ENCODE data around the gene BTBD19. TPM values are rescaled to one million over a fixed set of nuclear protein-coding genes. Genes with fewer than 3 reads are reported as not detected.

The BTBD19 gene
- total and polyA plus RNA-seq, 9 of the 15 experiments (the other 6 are each of a cell fraction or from before 2014, with no cell fraction given) = 0.22 to 2.0 (median 0.95) TPM

DNA sequence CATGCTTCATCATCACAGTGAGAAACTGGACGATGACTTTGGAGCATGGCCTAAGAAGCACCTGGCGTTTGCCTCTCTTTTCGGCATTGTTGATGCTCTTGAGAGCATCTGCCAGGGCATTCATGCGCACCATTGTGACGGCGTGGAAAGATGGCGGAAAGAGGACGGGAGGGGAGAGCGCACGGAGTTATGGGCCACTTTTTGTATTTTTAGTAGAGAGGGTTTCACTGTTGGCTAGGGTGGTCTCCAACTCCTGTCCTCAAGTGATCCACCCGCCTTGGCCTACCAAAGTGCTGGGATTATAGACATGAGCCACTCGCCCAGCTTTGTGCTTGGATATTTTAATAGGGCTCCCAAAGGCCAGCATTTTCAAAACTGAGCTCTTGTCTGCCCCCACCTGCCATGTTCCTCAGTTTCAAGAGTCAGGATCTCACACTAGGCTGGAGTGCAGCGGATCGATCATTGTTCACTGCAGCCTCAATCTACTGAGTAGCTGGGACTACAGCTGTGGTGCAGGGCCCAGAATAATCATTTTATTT lies 27.7 kb upstream of the BTBD19 start (continued):
- TF ChIP-seq, protein P1, sequence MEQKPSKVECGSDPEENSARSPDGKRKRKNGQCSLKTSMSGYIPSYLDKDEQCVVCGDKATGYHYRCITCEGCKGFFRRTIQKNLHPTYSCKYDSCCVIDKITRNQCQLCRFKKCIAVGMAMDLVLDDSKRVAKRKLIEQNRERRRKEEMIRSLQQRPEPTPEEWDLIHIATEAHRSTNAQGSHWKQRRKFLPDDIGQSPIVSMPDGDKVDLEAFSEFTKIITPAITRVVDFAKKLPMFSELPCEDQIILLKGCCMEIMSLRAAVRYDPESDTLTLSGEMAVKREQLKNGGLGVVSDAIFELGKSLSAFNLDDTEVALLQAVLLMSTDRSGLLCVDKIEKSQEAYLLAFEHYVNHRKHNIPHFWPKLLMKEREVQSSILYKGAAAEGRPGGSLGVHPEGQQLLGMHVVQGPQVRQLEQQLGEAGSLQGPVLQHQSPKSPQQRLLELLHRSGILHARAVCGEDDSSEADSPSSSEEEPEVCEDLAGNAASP (IDR thresholded peaks at IDR 0.05) = no peak
- TF ChIP-seq SPI1 (IDR thresholded peaks at IDR 0.05; ENCODE audit: borderline replicate concordance, low read depth, low read length) (no peak), ATF1 (CRISPR knock-in tag; IDR thresholded peaks at IDR 0.05) (no peak), ATF1 (tag; IDR thresholded peaks at IDR 0.05) (0 out of 2 replicates have a peak, but pooled peaks have one; percentile 7), SAFB (IDR thresholded peaks at IDR 0.05; ENCODE audit: borderline replicate concordance, low read depth, low read length) (no peak), GTF3C2 (IDR thresholded peaks at IDR 0.05; ENCODE audit: borderline replicate concordance, extremely low read depth, insufficient read length) (no peak), NONO (IDR thresholded peaks at IDR 0.05; ENCODE audit: low read depth in 2 of 2, low read length in 1 of 2) (no peak), THRAP3 (IDR thresholded peaks at IDR 0.05; ENCODE audit: borderline replicate concordance) (peak; percentile 83; the same call in 1 of the 2 replicates), MTA3 (IDR thresholded peaks at IDR 0.05; ENCODE audit: borderline replicate concordance) (no peak), POLR2B (IDR thresholded peaks at IDR 0.05; ENCODE audit: low read depth, partially characterized antibody) (peak; percentile 56), EGR1 (conservative IDR thresholded peaks at IDR 0.05) (no peak), CAMTA2 (CRISPR knock-in tag; conservative IDR thresholded peaks at IDR 0.05) (no peak)
- TF ChIP-seq, protein P2, sequence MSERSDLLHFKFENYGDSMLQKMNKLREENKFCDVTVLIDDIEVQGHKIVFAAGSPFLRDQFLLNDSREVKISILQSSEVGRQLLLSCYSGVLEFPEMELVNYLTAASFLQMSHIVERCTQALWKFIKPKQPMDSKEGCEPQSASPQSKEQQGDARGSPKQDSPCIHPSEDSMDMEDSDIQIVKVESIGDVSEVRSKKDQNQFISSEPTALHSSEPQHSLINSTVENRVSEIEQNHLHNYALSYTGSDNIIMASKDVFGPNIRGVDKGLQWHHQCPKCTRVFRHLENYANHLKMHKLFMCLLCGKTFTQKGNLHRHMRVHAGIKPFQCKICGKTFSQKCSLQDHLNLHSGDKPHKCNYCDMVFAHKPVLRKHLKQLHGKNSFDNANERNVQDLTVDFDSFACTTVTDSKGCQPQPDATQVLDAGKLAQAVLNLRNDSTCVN (CRISPR knock-in tag; IDR thresholded peaks at IDR 0.05) = no peak

All from K562 (cell line).